Subcutaneous adipose tissue (tissue), 4 donors: Measurements from ENCODE around the gene HDAC3. TPM values are rescaled to one million over a fixed set of nuclear protein-coding genes. Genes with fewer than 3 reads are reported as not detected.

Experiments used
- total RNA-seq, 4 donors: library from RNA; depleted of rRNA; stranded (reverse); fragments of >200 nt; gene quantifications; one replicate each; pipeline ENCODE4 v1.1.0, GENCODE V29; 2016
- TF ChIP-seq, protein P1 (sequence below): fragments of 450-650 bp; IDR thresholded peaks from one replicate; pipeline ENCODE4 v1.5.1; 2016; ENCODE audit warnings: low read depth, mild to moderate bottlenecking, control low read depth, antibody characterized with exemption, moderate library complexity

The HDAC3 gene
- total RNA-seq, 4 donors from 2014 or later, result 37.7 to 49.1 (median 40.3) TPM

GRCh38 chr5:141608557-141608956 is 28.1 kb downstream of the HDAC3 start:
- TF ChIP-seq, protein P1, sequence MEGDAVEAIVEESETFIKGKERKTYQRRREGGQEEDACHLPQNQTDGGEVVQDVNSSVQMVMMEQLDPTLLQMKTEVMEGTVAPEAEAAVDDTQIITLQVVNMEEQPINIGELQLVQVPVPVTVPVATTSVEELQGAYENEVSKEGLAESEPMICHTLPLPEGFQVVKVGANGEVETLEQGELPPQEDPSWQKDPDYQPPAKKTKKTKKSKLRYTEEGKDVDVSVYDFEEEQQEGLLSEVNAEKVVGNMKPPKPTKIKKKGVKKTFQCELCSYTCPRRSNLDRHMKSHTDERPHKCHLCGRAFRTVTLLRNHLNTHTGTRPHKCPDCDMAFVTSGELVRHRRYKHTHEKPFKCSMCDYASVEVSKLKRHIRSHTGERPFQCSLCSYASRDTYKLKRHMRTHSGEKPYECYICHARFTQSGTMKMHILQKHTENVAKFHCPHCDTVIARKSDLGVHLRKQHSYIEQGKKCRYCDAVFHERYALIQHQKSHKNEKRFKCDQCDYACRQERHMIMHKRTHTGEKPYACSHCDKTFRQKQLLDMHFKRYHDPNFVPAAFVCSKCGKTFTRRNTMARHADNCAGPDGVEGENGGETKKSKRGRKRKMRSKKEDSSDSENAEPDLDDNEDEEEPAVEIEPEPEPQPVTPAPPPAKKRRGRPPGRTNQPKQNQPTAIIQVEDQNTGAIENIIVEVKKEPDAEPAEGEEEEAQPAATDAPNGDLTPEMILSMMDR, result no peak

DNA sequence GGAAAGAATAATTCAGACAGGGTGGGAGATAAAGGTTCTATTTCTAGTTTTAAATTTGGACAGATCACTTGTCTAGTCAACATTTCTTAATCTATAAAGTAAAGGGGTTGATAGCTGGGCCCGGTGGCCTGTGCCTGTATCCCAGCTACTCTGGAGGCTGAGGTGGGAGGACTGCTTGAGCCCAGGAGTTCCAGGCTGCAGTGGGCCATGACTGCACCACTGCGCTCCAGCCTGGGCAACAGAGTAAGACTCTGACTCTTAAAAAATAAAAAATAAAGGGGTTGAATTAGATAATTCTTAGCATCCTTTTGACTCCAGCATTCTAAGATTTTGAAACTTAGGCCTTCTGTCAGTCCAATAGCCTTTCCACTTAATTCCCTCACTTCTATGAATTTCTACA is 28.6 kb downstream of the HDAC3 start:
- TF ChIP-seq, protein P1, result no peak

- TF ChIP-seq, protein P1, result no peak
These were observed 30.9 kb downstream of the HDAC3 start for GRCh38 chr5:141605523-141606277.

DNA sequence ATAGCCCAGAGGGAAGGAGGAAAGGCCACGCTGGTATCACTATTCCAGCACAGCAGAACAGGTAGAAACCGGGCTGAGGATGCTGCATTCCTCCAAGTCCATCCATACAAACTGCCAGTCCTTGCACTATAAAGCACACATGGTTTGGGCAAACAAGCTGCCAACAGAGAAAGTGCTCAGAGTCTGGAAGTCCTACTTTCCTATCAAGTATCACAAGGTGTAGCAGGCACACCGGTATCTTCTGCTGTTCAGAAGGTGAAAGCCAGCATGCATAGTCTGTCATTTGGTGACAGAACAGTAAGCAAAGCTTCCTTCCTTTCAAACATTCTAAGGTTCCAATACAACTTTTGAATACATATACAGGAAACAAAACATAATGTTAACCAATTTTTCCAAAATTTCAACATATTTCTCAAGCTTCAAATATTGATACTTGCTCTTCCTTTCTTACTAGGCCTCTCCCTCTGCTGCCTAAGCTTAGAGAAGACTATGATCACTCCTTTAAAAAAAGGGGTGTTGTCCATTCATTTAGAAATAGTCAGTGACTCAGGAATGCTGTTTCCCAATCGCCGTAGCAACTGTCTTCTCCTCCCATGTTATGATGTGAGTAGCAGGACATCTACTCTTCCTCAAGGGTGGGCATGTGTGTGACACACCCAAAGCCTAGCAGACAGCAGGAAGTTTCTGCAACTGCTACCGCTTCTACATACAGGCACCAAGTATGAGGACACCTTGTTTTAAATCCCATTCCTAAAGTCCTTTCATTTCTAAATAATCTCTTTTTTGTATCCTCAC is 32.5 kb downstream of the HDAC3 start:
- TF ChIP-seq, protein P1, result no peak

GRCh38 chr5:141602606-141603005 is 34.0 kb downstream of the HDAC3 start:
- TF ChIP-seq, protein P1, result no peak

DNA sequence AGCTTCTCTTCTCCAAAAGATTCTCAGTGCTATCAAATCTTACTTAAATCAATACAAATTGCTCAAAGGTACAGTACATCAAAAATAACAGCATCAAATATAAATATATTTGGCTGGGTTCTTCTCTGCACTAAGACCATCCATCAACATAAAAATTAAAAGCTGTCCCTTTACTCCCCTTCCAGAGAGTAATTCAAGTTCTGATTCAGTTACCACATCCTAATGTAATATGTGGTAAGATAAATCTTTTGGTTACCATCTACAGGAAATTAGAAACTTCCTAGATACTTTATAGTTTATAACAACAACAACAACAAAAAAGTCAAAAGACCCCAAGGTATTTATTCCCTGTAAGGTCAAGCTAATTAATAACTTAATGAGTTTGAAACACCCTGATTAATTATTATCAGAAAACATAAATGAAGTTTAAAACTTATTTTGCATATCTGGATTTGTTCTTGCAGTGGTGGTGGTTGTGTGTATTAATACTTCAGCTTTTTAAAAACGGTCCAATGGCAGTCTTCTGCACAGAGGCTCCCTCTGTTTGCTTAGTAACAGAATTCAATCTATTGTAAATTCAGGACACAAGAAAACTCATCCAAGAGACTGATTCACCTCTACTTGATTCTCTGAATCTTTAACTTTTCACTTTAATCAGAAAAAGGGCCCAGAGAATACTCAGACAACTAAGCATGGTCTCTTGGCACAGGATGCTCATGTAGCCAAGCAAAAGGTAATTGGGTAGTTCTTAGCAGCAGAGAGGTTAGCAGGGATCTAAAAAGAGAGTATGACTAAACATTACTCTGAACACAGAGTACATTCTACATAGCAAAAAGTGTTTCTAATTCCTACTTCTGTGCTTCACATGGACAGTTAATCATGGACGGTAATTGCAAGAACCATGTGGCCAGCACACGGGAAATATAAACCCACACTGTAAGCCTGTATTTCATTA is 38.0 kb downstream of the HDAC3 start:
- TF ChIP-seq, protein P1, result no peak
